Cardiac muscle cell (in vitro differentiated cells and primary cell): ENCODE results near the gene DPP9. TPM values are rescaled to one million over a fixed set of nuclear protein-coding genes. Genes with fewer than 3 reads are reported as not detected.
A peak's percentile ranks its signal among the peaks of the same experiment; 100 is the strongest.

Source experiments
- DNase-seq, 2 donors: peaks; one replicate each; pipeline versions ENCODE4 v3.0.0 to v3.0.0-alpha.2; 2010 to 2017; ENCODE audit warnings: low read depth in 1 of 2, low spot score in 1 of 2
- H3K27ac ChIP-seq: fragments of 200-600 bp; sonication (generic); 2 replicates; pipeline ENCODE4 v1.5.1; 2016
- H3K27me3 ChIP-seq: fragments of 200-600 bp; sonication (generic); 2 replicates; pipeline ENCODE4 v1.6.0; 2016; ENCODE audit warnings: control low read depth
- H3K36me3 ChIP-seq: fragments of 200-600 bp; sonication (generic); 2 replicates; pipeline ENCODE4 v1.5.1; 2016; ENCODE audit warnings: control low read depth
- H3K4me1 ChIP-seq: fragments of 200-600 bp; sonication (generic); 2 replicates; pipeline ENCODE4 v1.8.1; 2017; ENCODE audit warnings: low read depth, mild to moderate bottlenecking, mixed run types
- H3K4me3 ChIP-seq: fragments of 200-600 bp; sonication (generic); 2 replicates; pipeline ENCODE4 v1.5.1; 2016; ENCODE audit warnings: mild to moderate bottlenecking
- H3K9me3 ChIP-seq: fragments of 200-600 bp; sonication (generic); 2 replicates; pipeline ENCODE4 v1.5.1; 2017; ENCODE audit warnings: low read depth, mild to moderate bottlenecking, control low read depth
- polyA plus RNA-seq: library from polyadenylated mRNA; unstranded; fragments of >200 nt; fragmentation: Nextera tagmentation; extraction: Ambion mirVana; gene quantifications from 2 replicates; pipeline ENCODE4 v1.2.1, GENCODE V29; 2016
- total RNA-seq: library from RNA; depleted of rRNA; stranded (reverse); fragments of >200 nt; gene quantifications from 2 replicates; pipeline ENCODE4 v1.2.3, GENCODE V29; 2016
- TF ChIP-seq, protein P1 (sequence below): IDR thresholded peaks from 2 replicates; pipeline ENCODE4 v1.5.1; 2012; ENCODE audit warnings: low read depth, mild to moderate bottlenecking, low read length

Gene DPP9
- total and polyA plus RNA-seq, 2 experiments from 2014 or later: 25.4 to 50.4 TPM

DNA sequence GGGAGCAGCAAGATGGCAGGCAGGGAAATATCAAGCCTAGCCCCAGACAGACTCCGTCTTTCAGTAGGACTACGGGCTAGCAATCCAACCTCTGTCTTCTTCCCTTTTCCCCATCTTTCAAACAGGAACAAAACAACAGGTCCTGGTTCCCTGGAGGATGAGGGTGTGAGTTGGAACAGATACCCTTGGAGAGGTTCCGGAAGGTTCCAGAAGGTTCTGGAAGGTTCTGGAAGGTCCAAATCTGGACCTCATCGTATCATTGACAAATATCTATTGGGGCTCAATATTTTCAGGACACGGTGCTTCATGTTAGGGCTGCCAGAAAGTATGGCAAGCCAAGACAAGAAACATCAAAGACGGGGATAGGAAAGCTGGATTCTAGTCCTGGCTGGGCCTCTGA is 39.4 kb upstream of the DPP9 start:
- no peak overlapping the region for H3K4me3 ChIP-seq
- TF ChIP-seq, protein P1, sequence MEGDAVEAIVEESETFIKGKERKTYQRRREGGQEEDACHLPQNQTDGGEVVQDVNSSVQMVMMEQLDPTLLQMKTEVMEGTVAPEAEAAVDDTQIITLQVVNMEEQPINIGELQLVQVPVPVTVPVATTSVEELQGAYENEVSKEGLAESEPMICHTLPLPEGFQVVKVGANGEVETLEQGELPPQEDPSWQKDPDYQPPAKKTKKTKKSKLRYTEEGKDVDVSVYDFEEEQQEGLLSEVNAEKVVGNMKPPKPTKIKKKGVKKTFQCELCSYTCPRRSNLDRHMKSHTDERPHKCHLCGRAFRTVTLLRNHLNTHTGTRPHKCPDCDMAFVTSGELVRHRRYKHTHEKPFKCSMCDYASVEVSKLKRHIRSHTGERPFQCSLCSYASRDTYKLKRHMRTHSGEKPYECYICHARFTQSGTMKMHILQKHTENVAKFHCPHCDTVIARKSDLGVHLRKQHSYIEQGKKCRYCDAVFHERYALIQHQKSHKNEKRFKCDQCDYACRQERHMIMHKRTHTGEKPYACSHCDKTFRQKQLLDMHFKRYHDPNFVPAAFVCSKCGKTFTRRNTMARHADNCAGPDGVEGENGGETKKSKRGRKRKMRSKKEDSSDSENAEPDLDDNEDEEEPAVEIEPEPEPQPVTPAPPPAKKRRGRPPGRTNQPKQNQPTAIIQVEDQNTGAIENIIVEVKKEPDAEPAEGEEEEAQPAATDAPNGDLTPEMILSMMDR: no peak
- peaks cover 5% of the 10 kb centered on the region for H3K27me3 ChIP-seq
- H3K9me3 ChIP-seq: no peaks in the 10 kb centered on the region
- no peaks in the 10 kb centered on the region for H3K36me3 ChIP-seq
- H3K4me1 ChIP-seq: no peaks in the 10 kb centered on the region
- no peak overlapping the region for H3K27ac ChIP-seq
- DNase-seq: no peak

DNA sequence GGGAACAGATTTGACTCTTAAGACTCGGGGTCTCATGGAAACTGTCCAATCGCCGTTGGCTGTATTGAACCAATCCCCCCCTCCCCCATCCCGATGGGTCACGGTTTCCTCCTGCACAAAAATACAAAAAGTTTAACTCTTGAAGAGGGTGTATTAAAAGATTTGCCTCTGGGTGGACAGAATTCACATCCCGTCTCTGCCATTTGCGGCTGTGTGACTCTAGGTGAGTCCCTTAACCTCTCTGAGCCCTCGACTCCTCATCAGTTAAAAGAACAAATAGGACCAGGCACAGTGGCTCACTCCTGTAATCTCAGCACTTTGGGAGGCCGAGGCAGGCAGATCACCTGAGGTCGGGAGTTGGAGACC is 36.6 kb upstream of the DPP9 start:
- H3K27me3 ChIP-seq: peaks cover 5% of the 10 kb centered on the region
- no peaks in the 10 kb centered on the region for H3K9me3 ChIP-seq
- DNase-seq: no peak
- no peak overlapping the region for H3K27ac ChIP-seq
- no peaks in the 10 kb centered on the region for H3K4me1 ChIP-seq
- TF ChIP-seq, protein P1: no peak
- H3K4me3 ChIP-seq: peak overlapping the region; percentile 18
- no peaks in the 10 kb centered on the region for H3K36me3 ChIP-seq

DNA sequence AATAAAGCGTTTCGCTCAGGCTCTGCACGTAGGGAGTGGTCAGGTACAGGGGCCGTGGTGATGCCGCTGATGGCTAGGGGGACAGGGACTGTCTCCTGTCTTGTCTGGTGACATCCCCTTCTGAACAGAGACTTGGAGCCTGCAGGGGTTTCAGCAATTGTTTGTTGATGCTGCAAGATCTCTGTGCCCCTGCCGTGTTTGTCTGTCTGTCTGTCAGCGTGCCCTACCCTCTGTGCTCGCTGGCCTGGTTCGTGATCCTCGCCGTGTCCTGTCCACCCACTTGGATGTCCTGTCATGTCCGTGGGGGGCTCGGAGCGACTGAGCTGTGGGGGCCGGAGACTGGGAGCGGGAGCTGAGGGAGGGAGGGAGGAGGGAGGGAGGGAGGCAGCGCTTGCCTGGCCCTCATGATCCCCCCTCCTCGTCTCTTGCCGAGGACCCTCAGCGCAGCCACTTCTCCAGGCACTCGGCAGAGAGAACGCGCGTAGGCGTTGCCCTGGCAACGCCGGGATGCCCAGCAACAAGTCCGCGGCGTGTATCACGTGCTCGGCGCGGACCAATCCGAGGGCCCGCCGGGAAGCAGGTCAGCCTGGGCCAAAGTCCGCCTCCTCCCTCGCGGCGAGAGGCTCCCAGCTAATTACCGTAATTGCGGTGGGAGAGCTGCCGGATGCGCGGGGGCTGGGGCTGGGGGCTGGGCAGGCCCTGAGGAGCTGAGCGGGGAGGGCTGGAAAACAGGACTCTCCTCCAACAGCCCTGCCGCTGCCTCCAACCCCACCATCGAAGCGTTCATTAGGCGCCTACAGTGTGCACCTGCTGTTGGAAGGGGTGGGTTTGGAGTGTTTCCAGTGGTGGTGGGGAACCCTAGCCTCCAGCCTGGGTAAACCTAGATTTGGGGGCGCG is 36.0 kb upstream of the DPP9 start:
- H3K27me3 ChIP-seq: peaks cover 5% of the 10 kb centered on the region
- no peaks in the 10 kb centered on the region for H3K9me3 ChIP-seq
- no peaks in the 10 kb centered on the region for H3K4me1 ChIP-seq
- DNase-seq: peak; percentile 93 to 96
- no peak overlapping the region for H3K27ac ChIP-seq
- no peaks in the 10 kb centered on the region for H3K36me3 ChIP-seq
- peak overlapping the region; percentile 18 for H3K4me3 ChIP-seq
- TF ChIP-seq, protein P1: no peak

DNA sequence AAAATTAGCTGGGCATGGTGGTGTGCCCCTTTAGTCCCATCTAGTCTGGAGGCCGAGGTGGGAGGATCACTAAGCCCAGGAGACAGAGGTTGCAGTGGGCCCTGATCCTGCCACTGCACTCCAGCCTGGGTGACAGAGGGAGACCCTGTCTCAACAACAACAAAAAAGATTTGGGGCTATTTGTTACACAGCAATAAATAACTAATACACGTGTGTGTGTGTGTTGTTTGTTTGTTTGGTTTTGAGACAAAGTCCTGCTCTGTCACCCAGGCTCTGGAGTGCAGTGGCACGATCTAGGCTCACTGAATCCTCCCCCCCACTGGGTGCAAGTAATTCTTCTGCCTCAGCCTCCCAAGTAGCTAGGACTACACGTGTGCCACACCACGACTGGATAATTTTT is 35.0 kb upstream of the DPP9 start:
- TF ChIP-seq, protein P1: no peak
- H3K9me3 ChIP-seq: no peaks in the 10 kb centered on the region
- H3K36me3 ChIP-seq: no peaks in the 10 kb centered on the region
- no peak overlapping the region for H3K27ac ChIP-seq
- H3K4me1 ChIP-seq: no peaks in the 10 kb centered on the region
- no peak for DNase-seq
- H3K4me3 ChIP-seq: no peak overlapping the region
- H3K27me3 ChIP-seq: peaks cover 5% of the 10 kb centered on the region

DNA sequence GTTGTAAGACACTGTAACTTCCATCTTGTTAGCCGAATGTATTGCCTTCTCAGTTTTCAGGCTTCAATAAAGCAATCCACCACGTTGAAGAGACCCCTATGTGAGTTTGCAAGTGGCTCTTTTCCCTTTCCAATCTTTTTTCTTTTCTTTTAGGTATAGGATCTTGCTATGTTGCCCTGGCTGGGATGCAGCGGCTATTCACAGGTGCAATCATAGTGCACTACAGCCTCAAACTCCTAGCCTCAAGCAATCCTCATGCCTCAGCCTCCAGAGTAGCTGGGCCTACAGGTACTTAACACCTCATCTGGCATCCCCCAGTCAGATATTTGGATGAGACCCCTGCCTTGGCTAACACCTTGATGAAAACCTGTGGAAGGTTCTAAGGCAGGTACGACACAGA is 34.4 kb upstream of the DPP9 start:
- Histone ChIP-seq H3K4me1 (no peaks in the 10 kb centered on the region), H3K36me3 (no peaks in the 10 kb centered on the region), H3K27ac (no peak overlapping the region), H3K27me3 (peaks cover 5% of the 10 kb centered on the region), H3K4me3 (no peak overlapping the region), H3K9me3 (no peaks in the 10 kb centered on the region)
- no peak for DNase-seq
- TF ChIP-seq, protein P1: no peak
